AG08396 (cell line): ENCODE results near the gene MROH8.

Experiments
- DNase-seq: peaks from one replicate; pipeline ENCODE4 v3.0.0; 2012; ENCODE audit warnings: low spot score, mixed read lengths

Gene MROH8

GRCh38 chr20:37198932-37199660 is 19.7 kb upstream of the MROH8 start:
- no peak for DNase-seq

- DNase-seq, result no peak
Measured at GRCh38 chr20:37194621-37195417, 15.5 kb upstream of the MROH8 start.

- DNase-seq, result no peak
Measured at GRCh38 chr20:37193821-37194220, 14.5 kb upstream of the MROH8 start.

GRCh38 chr20:37193226-37193625 is 13.9 kb upstream of the MROH8 start:
- no peak for DNase-seq

GRCh38 chr20:37192137-37192854 is 12.9 kb upstream of the MROH8 start:
- peak; percentile 89 for DNase-seq

GRCh38 chr20:37190354-37191112 is 11.2 kb upstream of the MROH8 start:
- DNase-seq, result no peak

- no peak for DNase-seq
Measured at GRCh38 chr20:37189416-37190016, 10.2 kb upstream of the MROH8 start.

- no peak for DNase-seq
Measured at GRCh38 chr20:37188787-37189186, 9.4 kb upstream of the MROH8 start.

GRCh38 chr20:37185686-37186085 is 6.3 kb upstream of the MROH8 start:
- DNase-seq, result no peak

- DNase-seq, result peak; percentile 36
Measured at GRCh38 chr20:37179683-37180524, 556 bp upstream of the MROH8 start.

GRCh38 chr20:37172836-37173235 is 6.5 kb downstream of the MROH8 start:
- no peak for DNase-seq

- DNase-seq, result no peak
Measured at GRCh38 chr20:37166867-37167266, 12.5 kb downstream of the MROH8 start.

GRCh38 chr20:37165031-37165430 is 14.3 kb downstream of the MROH8 start:
- no peak for DNase-seq

GRCh38 chr20:37163832-37164554 is 15.4 kb downstream of the MROH8 start:
- DNase-seq, result no peak

- no peak for DNase-seq
Measured at GRCh38 chr20:37162646-37163045, 16.7 kb downstream of the MROH8 start.

- DNase-seq, result no peak
Measured at GRCh38 chr20:37161830-37162549, 17.4 kb downstream of the MROH8 start.

GRCh38 chr20:37160683-37161082 is 18.7 kb downstream of the MROH8 start:
- no peak for DNase-seq

GRCh38 chr20:37158248-37158647 is 21.1 kb downstream of the MROH8 start:
- no peak for DNase-seq

- no peak for DNase-seq
Measured at GRCh38 chr20:37155987-37156386, 23.4 kb downstream of the MROH8 start.
